GM04503 (cell line): ENCODE measurements around the gene ASTN2.

ENCODE experiments used
- DNase-seq: peaks from one replicate; pipeline ENCODE4 v3.0.0-alpha.2; 2012; ENCODE audit warnings: low read depth

ASTN2 gene

DNA sequence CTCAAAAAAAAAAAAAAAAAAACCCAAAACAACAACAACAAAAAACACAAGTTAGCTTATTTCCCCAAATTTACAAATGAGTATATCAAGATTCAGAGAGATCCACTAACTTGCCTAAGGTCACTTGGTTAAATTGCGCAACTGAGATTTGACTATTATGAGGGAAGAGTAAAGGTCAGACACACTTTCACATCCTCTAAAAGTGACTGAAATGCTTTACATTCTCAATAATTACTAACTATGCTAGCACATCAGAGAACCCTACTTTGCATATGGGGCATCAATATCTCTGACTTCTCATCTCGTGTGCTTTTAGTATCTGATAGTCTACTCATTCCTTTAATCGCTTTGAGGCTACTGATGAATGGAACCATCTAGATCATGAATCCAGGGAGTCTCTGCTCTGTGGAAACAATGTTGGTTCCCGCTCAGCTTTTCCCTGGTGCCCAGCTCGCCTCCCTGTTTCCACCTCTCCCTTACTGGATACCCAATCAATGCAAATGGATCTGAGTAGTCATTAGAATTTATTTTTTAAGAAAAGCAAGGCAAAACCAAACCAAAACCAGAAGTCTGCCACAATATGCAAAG is 909.9 kb downstream of the ASTN2 start:
- no peak for DNase-seq

DNA sequence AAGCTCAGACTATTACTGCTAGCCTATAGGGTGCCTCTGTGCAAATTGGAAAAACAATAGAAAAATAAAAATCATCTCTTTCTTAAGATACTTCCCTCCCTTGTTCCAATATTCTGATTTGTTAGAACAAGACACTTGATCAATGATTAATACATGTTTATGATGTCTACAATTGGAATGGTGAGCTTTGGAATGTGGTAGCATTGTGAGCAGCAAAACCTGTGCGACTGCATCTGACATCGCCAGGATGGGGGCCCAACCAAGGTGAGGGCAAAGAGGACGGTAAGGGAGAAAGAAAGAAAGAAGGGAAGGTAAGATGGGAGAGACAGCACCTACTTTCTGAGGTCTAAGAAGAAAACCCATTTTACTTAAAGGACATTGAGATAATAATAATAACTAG is 910.8 kb downstream of the ASTN2 start:
- DNase-seq, result no peak

DNA sequence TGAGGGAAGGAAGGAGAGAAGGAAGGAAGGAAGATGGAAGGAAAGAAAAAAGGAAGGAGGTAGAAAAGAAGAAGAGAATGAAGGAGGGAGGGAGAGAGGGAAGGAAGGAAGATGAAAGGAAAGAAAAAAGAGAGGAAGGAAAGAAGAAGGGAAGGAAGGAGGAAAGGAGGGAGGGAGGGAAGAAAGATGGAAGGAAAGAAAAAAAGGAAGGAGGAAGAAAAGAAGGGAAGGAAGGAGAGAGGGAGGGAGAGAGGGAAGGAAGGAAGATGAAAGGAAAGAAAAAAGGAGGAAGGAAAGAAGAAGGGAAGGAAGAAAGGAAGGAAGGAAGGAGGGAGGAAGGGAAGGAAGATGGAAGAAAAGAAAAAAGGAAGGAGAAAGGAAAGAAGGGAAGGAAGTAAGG is 912.1 kb downstream of the ASTN2 start:
- no peak for DNase-seq

DNA sequence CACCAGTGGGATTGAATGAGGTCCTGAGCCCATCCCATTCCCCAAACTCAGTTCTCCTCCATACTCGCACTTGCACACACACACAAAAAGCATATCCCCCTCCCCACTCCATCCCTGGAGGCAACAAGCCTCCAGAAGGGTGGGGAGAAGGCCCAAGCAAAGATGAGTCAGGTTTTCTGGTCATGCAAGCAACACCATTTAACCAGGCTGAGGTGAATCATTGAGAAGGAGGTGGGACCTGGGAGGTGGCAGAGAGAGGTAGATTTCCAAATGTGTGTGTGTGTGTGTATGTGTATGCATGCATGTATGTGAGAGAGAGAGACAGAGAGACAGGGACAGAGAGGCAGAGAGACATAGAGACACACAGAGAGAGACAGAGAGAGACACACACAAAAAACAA is 913.0 kb downstream of the ASTN2 start:
- DNase-seq, result no peak

DNA sequence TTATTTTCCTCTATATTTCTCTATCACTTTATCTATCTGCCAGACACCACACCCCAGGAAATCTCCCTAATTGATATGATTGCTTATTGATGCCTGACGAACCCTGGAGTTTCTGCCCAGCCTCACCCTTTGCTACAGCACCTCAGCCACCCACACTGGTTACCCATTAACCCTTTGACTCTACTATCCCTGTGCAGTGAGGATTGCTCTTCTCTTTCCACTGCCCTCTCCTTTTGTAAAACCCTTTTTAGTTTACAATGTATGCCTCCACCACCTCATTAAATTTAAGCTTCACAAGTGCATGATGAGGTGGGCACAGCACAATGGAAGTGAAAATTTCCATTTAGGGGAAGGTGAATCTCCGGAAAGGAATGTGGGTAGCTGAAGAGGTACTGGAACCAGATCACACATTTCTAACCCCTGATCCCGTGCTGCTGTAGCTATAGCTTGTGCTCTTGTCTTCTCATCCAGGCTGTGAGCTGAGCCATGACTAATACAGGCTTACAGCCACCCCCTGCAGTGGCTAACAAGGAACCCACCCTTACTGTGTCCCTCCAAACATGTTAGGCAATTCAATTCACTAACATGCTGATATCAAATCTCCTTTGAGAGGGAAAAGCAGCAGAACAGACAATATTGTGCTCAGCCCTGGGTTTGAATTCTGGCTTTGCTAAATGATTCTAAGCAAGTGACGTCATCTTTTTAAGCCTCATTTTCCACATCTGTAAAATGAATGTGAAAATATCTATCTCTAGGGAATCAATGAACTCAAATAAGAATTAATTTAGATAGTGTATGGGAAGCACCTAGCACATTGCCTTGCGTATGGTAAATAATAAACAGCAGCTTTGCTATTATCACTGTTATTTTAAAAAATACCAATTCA is 914.6 kb downstream of the ASTN2 start:
- DNase-seq, result peak; percentile 37

DNA sequence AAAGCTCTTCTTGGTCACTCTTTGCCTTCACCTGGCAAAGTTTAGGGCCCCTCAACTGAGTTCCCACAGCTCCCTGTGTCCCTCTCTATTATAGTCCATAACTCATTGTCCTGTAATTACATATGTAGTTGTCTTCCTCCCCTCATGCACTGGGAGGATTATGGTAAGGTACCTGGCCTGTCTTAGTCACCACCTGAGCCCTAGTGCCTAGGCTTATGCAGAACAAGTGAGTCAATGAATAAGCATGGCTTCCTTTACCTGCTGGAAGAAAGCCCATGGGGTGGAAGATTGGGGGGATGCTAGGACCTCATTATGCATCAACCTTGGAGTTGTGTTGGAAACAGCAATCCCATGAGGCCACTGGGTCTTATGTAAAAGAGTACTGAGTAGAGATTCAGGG is 915.4 kb downstream of the ASTN2 start:
- DNase-seq, result no peak

DNA sequence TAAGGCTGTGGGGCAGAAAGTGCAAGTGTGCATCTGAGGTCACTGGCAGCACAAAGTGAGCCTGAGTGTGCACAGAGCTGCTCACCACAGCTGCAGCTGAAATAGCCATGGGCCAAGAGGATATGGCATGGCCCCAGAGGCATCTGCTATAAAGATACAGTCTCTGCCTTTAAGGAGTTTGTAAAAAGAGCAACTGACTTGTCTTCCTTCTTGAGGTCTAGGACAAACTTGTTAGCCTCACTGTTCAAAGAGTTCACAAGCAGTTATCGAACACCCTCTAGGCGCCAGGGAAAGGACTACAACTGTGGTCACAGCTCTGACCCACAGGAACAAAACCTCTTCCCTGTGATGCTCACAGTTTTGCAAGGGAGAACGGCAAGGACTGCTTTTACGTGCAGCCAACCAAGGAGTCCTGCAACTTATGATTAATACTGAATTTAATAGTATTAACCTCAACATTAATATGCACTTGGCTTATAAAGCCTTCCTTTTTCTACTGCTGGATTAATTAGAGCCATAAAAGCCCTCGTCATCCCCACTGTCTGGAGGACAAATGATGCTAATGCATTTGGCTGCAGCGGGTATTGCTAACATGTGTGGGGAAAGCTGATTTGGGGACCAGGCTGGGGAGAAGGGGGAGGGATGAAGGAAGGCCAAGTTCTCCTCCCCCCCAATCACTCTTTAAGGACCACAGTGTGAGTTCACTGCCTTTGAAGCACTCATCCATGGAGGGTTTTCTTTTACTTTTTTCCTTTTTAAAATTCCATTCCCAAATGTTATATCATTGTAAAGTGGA is 917.6 kb downstream of the ASTN2 start:
- DNase-seq, result no peak

DNA sequence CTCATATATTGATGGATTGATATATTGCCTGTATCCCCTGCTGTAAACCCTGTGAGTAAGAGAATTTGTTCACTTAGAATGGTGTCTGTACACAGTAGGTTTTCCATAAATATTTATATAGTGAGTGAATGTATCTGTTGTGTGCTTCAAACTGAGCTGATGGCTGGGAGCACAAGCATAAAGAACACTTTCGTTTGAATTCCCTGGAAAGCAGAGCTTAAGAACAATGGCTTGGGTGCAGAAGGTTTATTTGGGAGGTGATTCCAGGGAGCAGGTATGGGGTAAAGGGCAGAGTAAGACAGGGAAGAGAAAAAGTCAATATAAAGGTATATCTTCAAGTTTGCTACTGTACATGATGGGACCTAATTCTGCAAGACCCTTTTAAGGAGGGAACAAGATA is 918.7 kb downstream of the ASTN2 start:
- DNase-seq, result no peak

DNA sequence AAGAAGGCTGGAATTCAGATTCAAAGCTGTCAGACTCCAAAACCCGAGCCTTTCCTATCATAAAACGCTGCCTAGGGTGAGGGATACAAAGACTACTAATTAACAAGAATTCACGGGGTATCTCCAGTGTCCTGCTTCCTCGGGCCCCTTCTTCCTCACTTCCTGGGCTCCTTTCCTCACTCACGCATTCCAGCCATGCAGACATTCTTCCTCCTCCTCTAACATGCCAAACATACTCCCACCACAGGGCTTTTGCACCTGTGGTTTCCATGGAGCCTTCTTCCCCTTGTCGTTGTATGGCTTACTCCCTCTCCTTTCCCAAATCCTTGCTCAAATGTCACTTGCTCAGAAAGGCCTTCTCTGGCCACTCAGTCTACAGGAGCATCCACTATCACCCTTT is 919.1 kb downstream of the ASTN2 start:
- no peak for DNase-seq

DNA sequence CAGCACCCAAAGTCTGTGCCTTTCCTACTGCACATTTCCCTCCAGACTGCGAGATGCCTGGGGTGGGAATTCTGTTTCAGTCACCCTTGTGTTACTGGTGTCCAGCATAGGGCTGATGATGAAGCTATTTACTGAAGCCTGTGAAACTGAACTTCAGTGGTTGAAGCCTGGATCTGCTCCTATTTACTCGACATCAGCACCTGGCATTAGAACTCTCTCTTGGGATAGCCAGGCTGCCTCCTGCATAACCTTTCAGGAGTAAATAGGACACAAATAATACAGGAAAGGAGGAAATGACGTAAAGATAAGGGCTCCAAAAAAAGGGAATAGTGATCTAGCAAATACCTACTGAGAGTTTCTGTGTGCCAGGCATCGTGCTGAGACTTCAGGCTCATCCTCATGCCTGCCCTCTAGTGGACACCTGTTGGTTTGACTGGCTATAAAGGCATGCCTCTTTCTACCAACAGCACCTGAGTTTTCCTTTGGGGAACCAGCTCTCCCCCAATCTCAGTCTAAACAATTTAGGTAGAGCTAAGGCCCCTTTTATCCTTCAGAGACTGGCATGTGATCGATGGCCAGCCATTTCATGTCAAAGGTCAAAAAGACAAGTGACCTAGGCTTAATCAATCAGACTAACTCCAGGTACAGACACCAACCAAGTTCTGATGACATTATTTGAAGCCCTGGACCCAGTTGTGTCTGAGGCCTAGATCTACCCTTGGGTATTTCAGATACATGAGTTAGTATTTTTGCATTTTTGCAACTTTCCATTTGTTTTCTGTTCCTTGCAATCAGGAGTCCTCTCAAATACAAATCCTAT is 919.8 kb downstream of the ASTN2 start:
- no peak for DNase-seq

DNA sequence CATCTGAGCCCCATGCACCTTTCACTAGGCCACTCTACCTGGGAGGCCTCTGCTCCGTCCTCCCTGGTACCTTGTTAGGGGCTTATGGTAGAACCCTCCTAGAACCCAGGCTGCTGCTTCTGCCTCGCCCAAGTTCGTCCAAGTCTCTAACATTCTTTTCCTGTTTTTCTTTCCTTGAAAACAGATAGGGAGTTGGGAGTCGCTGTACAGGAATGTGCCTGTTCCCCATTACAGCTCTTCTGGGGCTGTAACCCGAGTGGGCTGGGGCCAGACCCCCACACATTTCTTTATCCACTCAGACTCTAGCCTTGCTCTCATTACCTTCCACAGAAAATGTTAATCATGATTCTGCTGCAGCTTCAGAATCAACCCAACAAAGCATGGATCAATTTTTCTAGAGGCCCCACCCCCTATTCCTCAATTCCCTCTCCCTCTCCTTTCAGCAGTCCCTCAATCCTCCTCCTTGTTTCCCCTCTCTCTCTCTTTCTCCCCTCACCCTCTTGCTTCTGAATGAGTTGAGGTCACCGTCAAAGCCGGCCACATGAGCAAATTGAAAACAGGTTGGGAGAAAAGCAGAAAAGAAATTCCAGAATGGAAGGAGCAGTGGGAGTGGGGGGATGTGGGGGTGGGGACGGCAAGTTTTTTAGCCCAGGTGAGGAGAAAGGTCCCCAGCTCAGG is 921.5 kb downstream of the ASTN2 start:
- no peak for DNase-seq

DNA sequence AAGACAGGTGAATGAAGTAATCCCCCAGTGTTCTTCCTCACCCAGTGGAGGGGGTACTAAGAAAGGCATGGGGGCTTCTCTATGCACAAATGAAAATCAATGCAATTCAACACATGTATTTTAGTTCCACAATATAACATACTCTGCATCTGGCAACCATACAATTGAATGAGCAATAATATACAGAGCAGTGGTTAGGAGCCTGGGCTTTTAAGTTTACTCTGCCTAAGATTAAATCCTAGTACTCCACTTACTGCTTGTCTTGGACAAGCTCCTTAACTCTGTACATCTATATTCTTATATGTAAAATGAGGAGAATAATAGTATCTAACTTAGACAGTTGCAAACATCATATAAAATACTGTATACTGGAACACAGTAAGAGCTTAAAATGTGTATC is 923.2 kb downstream of the ASTN2 start:
- no peak for DNase-seq

DNA sequence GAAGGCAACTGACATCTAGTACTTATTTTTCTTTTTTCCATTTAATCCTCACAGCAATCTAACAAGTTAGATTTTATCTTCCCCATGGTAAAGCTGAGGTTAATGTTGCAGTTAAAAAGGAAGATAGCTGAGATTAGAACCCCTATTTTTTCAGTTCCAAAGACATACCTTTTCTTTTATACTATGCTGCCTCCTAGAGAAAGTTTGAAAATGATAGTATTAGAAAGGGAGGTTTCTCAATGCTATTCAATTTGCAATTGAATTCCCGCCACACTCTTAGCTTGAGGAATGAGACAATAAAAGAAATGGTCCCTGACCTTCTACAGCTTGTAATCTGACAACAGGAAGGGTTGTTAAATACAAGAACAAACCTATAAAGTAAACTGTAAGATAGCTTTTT is 923.6 kb downstream of the ASTN2 start:
- DNase-seq, result no peak

DNA sequence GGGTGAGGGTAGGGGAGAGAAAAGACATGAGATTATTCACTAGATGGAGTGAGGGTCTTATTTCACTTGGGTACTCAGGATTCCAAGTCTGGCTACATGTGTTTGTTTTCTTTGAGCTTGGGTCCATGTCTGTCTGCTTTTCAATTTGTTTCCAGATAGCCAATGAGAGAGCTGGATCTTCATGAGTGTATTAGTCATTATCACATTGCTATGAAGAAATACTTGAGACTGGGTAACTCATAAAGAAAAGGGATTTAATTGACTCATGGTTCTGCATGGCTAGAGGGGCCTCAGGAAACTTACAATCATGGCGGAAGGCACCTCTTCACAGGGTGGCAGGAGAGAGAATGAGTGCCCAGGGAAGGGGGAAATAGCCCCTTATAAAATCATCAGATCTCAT is 924.5 kb downstream of the ASTN2 start:
- no peak for DNase-seq

DNA sequence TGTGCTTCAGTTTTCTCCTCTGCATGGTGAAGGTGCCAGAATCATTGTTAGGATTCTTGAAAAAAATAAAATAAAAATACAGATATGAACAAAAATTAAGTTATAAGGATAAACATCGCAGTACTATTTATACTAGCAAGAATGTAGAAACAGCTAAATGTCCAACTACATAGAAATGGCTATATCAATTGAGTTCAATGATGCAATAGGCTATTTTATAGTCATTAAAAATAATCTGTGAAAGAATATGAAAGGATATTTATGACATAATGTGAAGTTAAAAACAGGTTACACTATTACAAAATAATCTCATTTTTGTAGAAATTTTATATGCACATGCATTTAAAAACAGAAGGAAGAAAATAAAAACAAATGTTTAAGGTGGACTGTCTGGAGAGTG is 926.5 kb downstream of the ASTN2 start:
- no peak for DNase-seq

DNA sequence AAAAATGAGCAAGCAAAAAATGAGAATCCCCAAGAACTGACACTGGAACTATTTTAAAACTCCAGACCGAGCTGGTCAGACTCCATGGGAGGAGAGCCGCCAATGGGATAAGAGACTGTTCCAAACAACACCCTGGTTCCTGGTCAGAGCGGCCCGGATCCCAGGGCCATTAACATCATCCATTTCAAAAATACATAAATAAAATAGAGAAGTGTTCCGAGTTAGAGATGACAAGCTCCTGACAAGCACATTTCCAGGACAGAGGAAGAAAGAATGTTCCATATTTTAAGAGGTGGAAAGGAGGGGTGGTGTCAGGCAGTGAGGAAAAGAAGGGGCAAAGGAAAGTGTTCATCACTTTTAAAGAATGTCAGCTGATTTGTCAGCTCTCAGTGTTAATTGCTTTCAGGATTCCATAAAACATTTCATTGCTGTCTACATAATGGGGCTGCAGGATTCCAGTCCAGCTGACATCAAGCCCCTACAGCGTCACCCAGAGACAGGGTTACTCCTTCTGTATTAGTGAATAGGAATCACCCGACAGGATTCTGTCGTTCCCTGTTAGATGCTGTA is 930.3 kb downstream of the ASTN2 start:
- DNase-seq, result no peak

DNA sequence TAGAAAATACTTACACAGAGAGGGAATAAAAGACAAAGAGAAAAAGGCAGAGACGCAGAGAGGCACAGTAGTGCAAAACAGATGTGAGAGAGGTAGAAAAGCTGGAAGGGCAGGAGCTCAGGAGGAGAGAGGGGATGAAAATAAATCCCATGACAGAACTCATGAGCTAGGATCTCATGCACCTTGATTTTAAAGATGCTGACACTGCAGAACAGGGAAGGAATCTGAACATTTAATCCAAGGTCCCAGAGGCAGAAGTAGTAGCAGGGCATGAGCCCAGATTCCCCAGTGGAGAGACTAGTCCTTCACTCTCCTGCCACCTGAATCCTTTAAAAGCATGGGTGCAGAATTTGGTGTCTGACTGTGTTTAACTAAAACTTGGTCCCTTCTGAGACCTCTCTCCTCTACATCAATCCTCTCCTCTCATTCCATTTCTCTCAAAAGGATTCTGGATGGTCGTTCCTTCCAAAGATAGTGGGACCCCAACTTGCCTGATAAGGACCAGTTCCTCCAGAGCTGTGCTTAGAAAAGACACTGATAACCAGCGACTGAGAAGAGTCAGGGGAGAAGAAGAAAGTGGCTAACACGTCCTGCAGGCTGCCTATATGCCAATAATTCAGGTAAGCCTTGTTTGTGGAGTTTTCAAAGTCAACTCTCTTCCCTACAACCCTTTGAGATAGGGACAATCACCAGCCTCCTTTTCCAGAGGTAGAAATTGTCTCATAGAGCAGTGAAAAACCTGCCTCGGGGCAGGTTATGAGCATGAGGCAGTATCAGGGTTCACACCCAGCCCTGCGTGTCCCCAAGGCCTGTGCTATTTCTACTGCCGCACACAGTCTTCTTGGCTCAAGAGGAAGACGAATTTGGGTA is 931.0 kb downstream of the ASTN2 start:
- no peak for DNase-seq

DNA sequence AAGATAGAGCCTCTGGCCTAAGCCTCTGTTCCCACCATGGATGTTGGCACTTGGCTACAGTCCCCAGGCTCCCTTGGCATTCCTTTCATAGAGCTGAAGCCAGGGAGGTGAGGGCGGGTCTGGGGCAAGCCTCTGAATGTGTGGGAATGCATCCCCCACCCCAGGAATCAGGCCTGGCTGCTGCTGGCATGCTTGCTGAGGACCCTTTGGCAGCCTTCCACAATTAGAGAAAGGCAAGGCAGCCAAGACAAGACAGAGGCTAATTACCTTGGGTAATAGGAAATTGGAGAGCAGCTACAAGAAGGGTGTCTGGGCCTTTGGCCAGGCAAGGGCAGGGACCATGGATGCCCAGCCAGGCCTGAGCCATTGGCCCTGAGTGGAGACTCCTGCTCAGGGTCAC is 932.1 kb downstream of the ASTN2 start:
- no peak for DNase-seq

DNA sequence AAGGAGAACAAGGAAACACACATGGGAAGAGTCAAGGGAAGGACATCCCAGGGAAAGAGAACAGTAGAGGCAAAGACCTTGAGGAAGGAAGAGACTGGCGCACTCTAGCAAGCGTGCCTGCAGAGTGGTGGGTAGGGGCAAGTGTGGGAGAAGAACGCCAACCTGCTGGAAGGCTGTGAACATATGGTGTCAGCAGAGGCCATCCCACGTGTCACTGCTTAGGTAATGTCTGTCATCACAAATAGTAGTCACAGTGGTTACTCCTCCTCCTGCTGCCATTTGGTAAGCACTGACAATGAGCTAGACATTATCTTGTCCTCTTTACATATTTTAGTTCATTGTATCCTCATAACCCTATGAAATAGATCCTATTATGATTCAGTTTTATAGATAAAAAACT is 934.2 kb downstream of the ASTN2 start:
- DNase-seq, result no peak

DNA sequence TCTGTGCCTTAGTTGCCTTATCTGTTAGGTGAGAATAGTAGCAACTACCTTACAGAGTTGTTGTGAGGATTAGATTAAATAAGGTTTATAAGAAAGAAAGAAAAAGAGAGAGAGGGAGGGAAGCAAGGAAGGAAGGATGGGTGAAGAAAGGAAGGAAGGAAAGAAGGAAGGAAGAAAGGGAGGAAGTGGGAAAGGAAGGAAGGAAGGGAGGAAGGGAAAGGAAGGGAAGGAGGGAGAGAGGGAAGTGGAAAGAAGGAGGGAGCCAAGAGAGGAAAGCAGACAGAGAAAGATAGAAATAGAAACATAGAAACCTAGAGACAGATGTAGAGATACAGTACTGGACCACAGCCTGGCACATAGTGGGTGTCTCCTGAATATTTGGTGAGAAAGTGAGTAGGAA is 934.9 kb downstream of the ASTN2 start:
- DNase-seq, result no peak
